GM12891 (cell line): ENCODE data around the gene GFAP.
"Not testable (repeated sequence)": the region's sequence is repeated elsewhere in the genome, so short reads cannot be mapped to it uniquely, and the experiment has no call there.

Source experiments
- DNase-seq: peaks from one replicate; pipeline ENCODE4 v3.0.0; 2011; ENCODE audit warnings: low spot score; ENCODE audit not compliant: insufficient read length
- FAIRE-seq: peaks from 2 replicates; lab custom pipeline; 2011; peaks lifted over from hg19 to GRCh38; lab: Jason Lieb, UNC
- PAX5 ChIP-seq: IDR thresholded peaks from 2 replicates; pipeline ENCODE4 v1.6.1; 2011; ENCODE audit warnings: low read length, moderate library complexity, mild to moderate bottlenecking; ENCODE audit not compliant: insufficient read depth, severe bottlenecking
- POLR2A ChIP-seq: IDR thresholded peaks from 2 replicates; pipeline ENCODE4 v1.6.1; 2011; ENCODE audit warnings: low read depth, low read length, control low read depth
- POLR2AphosphoS5 ChIP-seq: IDR thresholded peaks from 2 replicates; pipeline ENCODE4 v1.6.1; 2011; ENCODE audit warnings: low read depth, low read length, control low read depth
- POU2F2 ChIP-seq: IDR thresholded peaks from 2 replicates; pipeline ENCODE4 v1.6.1; 2011; ENCODE audit warnings: low read depth, mild to moderate bottlenecking, control low read depth, low read length, moderate library complexity
- SPI1 ChIP-seq: IDR thresholded peaks from 2 replicates; pipeline ENCODE4 v1.6.1; 2011; ENCODE audit warnings: low read depth, low read length, control low read depth
- TAF1 ChIP-seq: IDR thresholded peaks from 2 replicates; pipeline ENCODE4 v1.6.1; 2011; ENCODE audit warnings: low read depth, low read length, control low read depth

The GFAP gene

DNA sequence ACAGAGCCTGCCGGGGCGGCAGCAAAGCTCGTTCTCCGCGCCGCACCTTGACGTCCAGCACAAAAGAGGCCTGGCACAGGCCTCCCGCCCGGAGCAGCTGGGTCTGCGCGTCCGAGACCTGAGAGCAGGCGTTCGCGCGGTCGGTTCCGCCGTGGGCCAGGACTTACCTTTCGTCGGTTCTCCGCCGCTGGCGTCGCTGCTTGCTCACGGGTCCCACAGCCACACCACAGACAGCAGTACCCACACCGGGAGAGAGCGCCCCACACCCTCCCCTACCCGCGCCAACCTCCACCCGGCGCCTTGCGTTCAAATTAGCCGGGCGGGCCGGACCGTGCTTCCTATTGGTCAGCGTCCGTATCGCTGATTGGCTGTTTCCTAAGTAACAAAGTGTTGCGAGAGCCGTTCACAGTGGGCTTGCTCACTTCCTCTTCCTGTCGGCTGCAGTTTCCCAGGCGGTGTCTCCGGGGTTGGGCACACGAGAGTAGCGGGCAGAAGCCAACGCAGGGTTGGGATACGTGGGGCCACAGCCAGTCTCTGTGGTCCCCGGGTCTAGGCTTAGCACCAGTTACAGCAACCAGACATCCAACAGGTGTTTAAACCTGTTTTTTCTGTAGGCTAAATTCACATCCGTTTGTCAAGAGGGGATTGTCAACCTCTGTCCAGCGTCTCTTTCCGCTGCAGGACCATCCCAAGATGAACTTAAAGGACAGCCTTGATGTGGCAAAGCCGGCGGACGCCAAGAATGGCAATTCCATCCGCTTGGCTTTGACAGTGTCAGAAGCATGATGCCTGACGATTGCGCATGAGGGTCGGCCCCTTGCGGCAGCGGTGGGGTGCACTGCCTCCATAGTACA, 32.4 kb upstream of the GFAP start, which contains the start of gene KIF18B:
KIF18B (minus strand) TSS at position 313 of the 854 bp plus-strand sequence. CDS start 11,429 bp downstream, outside the sequence.
- DNase-seq (peak; percentile 95), FAIRE-seq (peak; percentile 93)
- peak; percentile 58; the same call in 1 of the 2 replicates for TF ChIP-seq POU2F2
- peak; percentile 92 for TF ChIP-seq POLR2AphosphoS5
- peak; percentile 84 for TF ChIP-seq TAF1
- TF ChIP-seq SPI1: peak; percentile 94
- TF ChIP-seq PAX5: no peak
- peak; percentile 92 for TF ChIP-seq POLR2A

GRCh38 chr17:44945652-44946051, 30.4 kb upstream of the GFAP start:
- FAIRE-seq, DNase-seq: not testable (repeated sequence)

GRCh38 chr17:44942456-44942855, 27.2 kb upstream of the GFAP start:
- DNase-seq (no peak), FAIRE-seq (no peak)
- TF ChIP-seq PAX5 (no peak), SPI1 (no peak)

- no peak for DNase-seq
- FAIRE-seq: no peak
- TF ChIP-seq POLR2A (no peak), SPI1 (no peak), PAX5 (no peak), POU2F2 (no peak), POLR2AphosphoS5 (no peak), TAF1 (no peak)
Observed at GRCh38 chr17:44941712-44942331, 26.5 kb upstream of the GFAP start.

GRCh38 chr17:44940768-44941167, 25.5 kb upstream of the GFAP start:
- TF ChIP-seq POLR2AphosphoS5: no peak
- TF ChIP-seq TAF1: no peak
- TF ChIP-seq POU2F2: no peak
- FAIRE-seq: no peak
- no peak for DNase-seq

- TF ChIP-seq TAF1 (no peak), POLR2AphosphoS5 (no peak), POLR2A (no peak), SPI1 (no peak), POU2F2 (no peak), PAX5 (no peak)
- FAIRE-seq: no peak
- no peak for DNase-seq
Observed at GRCh38 chr17:44940317-44940716, 25.0 kb upstream of the GFAP start.

GRCh38 chr17:44935116-44935515, 19.8 kb upstream of the GFAP start:
- FAIRE-seq (no peak), DNase-seq (no peak)
- no peak for TF ChIP-seq POU2F2
- TF ChIP-seq TAF1: no peak
- no peak for TF ChIP-seq POLR2A
- TF ChIP-seq SPI1: no peak
- no peak for TF ChIP-seq POLR2AphosphoS5
- no peak for TF ChIP-seq PAX5

DNA sequence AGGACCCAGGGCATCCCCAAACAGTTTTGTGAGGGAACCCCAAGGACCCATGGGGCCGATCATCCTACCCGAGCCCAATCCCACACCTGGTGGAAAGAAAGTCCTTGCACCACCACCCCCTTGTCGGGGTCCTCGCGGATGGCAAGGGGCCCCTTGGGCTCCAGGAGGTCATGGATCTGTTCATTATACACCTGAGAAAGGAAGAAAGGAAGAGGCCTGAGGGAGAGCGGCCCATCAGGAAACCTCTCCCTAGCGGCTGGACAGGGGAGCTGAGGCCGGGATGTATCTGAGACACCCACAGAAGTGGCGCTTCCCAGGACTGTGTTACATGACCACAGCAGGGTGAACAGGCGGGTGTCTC, 19.4 kb upstream of the GFAP start:
- no peak for DNase-seq
- FAIRE-seq: no peak
- TF ChIP-seq POLR2AphosphoS5: no peak
- no peak for TF ChIP-seq TAF1
- no peak for TF ChIP-seq PAX5
- no peak for TF ChIP-seq SPI1
- TF ChIP-seq POLR2A: no peak
- no peak for TF ChIP-seq POU2F2

DNA sequence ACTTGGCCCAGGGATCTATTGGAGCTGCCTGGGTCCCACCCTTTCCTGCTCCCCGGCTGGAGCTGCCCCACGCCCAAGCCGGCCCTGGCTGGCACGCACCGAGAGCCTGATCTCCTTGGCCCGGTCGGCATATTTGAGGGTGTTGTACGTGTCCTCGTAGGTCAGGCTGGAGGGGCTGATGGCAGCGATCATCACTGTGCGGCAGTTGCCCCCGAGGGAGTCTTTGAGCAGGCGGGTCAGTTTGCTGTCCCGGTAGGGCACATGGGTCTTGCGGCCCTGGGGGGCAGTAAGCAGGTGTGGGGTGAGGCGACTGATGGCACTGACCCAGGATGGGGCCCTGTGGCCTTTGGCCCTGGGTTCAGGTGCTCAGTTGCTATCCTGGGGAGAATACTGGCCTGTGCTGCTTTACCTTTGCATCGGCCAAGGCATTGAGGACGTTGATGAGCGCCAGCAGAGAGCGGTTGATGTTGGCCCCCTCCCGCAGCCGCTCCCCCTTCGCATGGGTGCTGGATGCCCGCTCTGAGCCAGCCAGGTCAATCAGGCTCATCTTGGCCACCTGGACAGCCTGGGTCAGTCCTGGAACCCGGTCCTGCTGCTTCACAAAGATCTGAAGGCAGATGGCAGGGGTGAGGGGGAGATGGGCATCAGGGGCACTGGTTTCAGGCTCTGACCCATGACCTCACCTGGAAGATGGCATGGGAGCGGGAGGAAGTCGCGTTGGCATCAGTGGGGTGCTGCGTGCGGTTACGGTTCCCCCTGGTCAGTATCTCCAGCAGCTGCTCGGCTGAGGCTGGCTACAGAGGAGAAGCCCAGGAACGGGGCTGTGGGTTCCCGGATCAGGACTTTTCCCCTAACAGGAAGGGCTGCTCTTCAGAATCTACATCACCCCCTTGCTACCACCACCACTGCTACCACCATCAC, 18.8 kb upstream of the GFAP start:
- FAIRE-seq: no peak
- TF ChIP-seq POLR2A: no peak

DNA sequence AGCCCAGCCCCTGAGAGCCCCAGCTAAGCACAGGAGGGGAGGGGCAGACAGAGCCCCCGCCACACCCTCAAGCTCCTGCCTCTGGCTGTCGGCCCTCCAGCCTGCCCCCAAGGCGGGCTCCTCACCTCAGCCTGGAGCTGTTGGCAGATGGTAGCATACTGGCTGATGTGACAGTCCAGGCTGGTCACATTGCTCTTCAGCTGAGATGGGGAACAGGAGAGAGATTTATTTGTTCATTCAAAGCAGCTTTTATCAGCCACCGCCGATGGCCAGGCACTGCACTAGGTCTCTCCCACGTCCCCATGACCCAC, 17.4 kb upstream of the GFAP start:
- TF ChIP-seq PAX5 (no peak), POLR2A (no peak), TAF1 (no peak), POU2F2 (no peak), SPI1 (no peak), POLR2AphosphoS5 (no peak)
- FAIRE-seq (no peak), DNase-seq (no peak)

More for the DNA sequence above, 18.8 kb upstream of the GFAP start:
- no peak for DNase-seq
